ENCODE results near the gene WFDC2. TPM values are rescaled to one million over a fixed set of nuclear protein-coding genes. Genes with fewer than 3 reads are reported as not detected.

Gene WFDC2
- total and polyA plus RNA-seq, 2 experiments from 2014 or later: 28.0 to 155 TPM

DNA sequence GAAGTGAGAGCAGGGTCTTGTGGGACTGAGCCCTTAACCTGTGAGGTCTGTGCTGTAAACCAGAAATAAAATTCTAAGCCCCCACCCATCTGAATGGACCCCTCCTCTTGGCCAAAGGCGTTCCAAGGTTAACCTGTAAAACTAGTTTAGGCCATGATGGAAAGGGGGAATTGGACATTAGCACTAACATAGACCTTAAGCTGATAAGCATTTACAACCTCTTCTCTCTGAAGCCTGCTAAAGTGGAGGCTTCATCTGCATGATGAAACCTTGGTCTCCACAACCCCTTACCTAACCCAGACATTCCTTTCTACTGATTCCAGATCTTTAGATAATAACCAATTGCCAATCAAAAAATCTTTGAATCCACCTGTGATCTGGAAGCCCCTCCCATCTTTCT lies 27.8 kb upstream of the WFDC2 start:
- no peaks in the 10 kb centered on the region for H3F3A ChIP-seq (replicated peaks; ENCODE audit: low read depth)
- H3K79me2 ChIP-seq (replicated peaks; ENCODE audit: insufficient read depth): no peaks in the 10 kb centered on the region
- H3K9me3 Mint-ChIP-seq: no peaks in the 10 kb centered on the region
- H3K9me2 ChIP-seq (ENCODE audit: insufficient read depth): peaks cover 7% of the 10 kb centered on the region; the same call in 1 of the 2 replicates
- H3K27me3 Mint-ChIP-seq (ENCODE audit: insufficient read depth, low read depth, poor library complexity): peaks cover 4% of the 10 kb centered on the region
- no peak overlapping the region for H2AFZ ChIP-seq
- H3K36me3 ChIP-seq (ENCODE audit: insufficient read depth): no peaks in the 10 kb centered on the region
- DNase-seq (ENCODE audit: low spot score) (no peak), ATAC-seq (no peak)
- H4K20me1 ChIP-seq (replicated peaks; ENCODE audit: insufficient read depth): no peaks in the 10 kb centered on the region
- no peak overlapping the region for H3K4me3 ChIP-seq
- TF ChIP-seq REST (IDR thresholded peaks at IDR 0.05; ENCODE audit: unreplicated experiment) (no peak), POLR2AphosphoS5 (IDR thresholded peaks at IDR 0.05; ENCODE audit: low read depth) (no peak), ZNF114 (CRISPR knock-in tag; IDR thresholded peaks at IDR 0.05) (no peak), NANOG (IDR thresholded peaks at IDR 0.05; ENCODE audit: borderline replicate concordance) (no peak), STAT1 (IDR thresholded peaks at IDR 0.05; ENCODE audit: unreplicated experiment) (no peak), EZH2 (IDR thresholded peaks at IDR 0.05; ENCODE audit: low read depth, unreplicated experiment) (no peak), ZNF331 (CRISPR knock-in tag; IDR thresholded peaks at IDR 0.05; ENCODE audit: low read depth) (no peak)
- TF ChIP-seq, protein P1, sequence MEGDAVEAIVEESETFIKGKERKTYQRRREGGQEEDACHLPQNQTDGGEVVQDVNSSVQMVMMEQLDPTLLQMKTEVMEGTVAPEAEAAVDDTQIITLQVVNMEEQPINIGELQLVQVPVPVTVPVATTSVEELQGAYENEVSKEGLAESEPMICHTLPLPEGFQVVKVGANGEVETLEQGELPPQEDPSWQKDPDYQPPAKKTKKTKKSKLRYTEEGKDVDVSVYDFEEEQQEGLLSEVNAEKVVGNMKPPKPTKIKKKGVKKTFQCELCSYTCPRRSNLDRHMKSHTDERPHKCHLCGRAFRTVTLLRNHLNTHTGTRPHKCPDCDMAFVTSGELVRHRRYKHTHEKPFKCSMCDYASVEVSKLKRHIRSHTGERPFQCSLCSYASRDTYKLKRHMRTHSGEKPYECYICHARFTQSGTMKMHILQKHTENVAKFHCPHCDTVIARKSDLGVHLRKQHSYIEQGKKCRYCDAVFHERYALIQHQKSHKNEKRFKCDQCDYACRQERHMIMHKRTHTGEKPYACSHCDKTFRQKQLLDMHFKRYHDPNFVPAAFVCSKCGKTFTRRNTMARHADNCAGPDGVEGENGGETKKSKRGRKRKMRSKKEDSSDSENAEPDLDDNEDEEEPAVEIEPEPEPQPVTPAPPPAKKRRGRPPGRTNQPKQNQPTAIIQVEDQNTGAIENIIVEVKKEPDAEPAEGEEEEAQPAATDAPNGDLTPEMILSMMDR (conservative IDR thresholded peaks at IDR 0.05; ENCODE audit: low read depth in 2 of 2): no peak
- peaks cover 10% of the 10 kb centered on the region for H3K4me1 Mint-ChIP-seq
- H3K4me3 Mint-ChIP-seq: no peak overlapping the region
- peaks cover 8% of the 10 kb centered on the region; the same call in 1 of the 2 replicates for H3K4me1 ChIP-seq (ENCODE audit: insufficient read depth)
- no peak overlapping the region for H3K27ac Mint-ChIP-seq
- no peaks in the 10 kb centered on the region for H3K27me3 ChIP-seq (ENCODE audit: insufficient read depth)
- no peak overlapping the region for H3K27ac ChIP-seq (ENCODE audit: low read depth)
- no peaks in the 10 kb centered on the region for H3K36me3 Mint-ChIP-seq (ENCODE audit: low read depth)
- H3K4me2 ChIP-seq: 0 out of 2 replicates have a peak overlapping the region, but pooled peaks have one; percentile 12

- H3K79me2 ChIP-seq (replicated peaks; ENCODE audit: insufficient read depth): no peaks in the 10 kb centered on the region
- DNase-seq (ENCODE audit: low spot score) (no peak), ATAC-seq (no peak)
- peaks cover 8% of the 10 kb centered on the region; the same call in 1 of the 2 replicates for H3K4me1 ChIP-seq (ENCODE audit: insufficient read depth)
- no peak overlapping the region for H2AFZ ChIP-seq
- no peak overlapping the region for H3K27ac ChIP-seq (ENCODE audit: low read depth)
- no peaks in the 10 kb centered on the region for H3F3A ChIP-seq (replicated peaks; ENCODE audit: low read depth)
- H3K27me3 ChIP-seq (ENCODE audit: insufficient read depth): no peaks in the 10 kb centered on the region
- H3K9me2 ChIP-seq (ENCODE audit: insufficient read depth): peaks cover 7% of the 10 kb centered on the region; the same call in 1 of the 2 replicates
- no peaks in the 10 kb centered on the region for H3K36me3 ChIP-seq (ENCODE audit: insufficient read depth)
- H3K4me2 ChIP-seq: no peak overlapping the region
- Mint-ChIP-seq H3K9me3 (no peaks in the 10 kb centered on the region), H3K4me1 (peaks cover 13% of the 10 kb centered on the region), H3K36me3 (ENCODE audit: low read depth) (no peaks in the 10 kb centered on the region), H3K27me3 (ENCODE audit: insufficient read depth, low read depth, poor library complexity) (peaks cover 9% of the 10 kb centered on the region), H3K4me3 (no peak overlapping the region), H3K27ac (no peak overlapping the region)
- H3K4me3 ChIP-seq: no peak overlapping the region
- no peaks in the 10 kb centered on the region for H4K20me1 ChIP-seq (replicated peaks; ENCODE audit: insufficient read depth)
- no peak for TF ChIP-seq CREB1 (CRISPR knock-in tag; IDR thresholded peaks at IDR 0.05; ENCODE audit: low read depth)
- no peak for TF ChIP-seq NANOG (IDR thresholded peaks at IDR 0.05; ENCODE audit: borderline replicate concordance)
- TF ChIP-seq POLR2AphosphoS5 (IDR thresholded peaks at IDR 0.05; ENCODE audit: low read depth): no peak
- TF ChIP-seq STAT1 (IDR thresholded peaks at IDR 0.05; ENCODE audit: unreplicated experiment): no peak
- TF ChIP-seq, protein P1 (conservative IDR thresholded peaks at IDR 0.05; ENCODE audit: low read depth in 2 of 2): no peak
- TF ChIP-seq ZNF331 (CRISPR knock-in tag; IDR thresholded peaks at IDR 0.05; ENCODE audit: low read depth): no peak
- TF ChIP-seq EZH2phosphoT487 (IDR thresholded peaks at IDR 0.05; ENCODE audit: unreplicated experiment): no peak
These were observed 25.5 kb upstream of the WFDC2 start for GRCh38 chr20:45444050-45444449.

Data from GM23338 (cell line).